Measurements from ENCODE around the gene HINFP.
"Not testable (repeated sequence)": the region's sequence is repeated elsewhere in the genome, so short reads cannot be mapped to it uniquely, and the experiment has no call there.

DNA sequence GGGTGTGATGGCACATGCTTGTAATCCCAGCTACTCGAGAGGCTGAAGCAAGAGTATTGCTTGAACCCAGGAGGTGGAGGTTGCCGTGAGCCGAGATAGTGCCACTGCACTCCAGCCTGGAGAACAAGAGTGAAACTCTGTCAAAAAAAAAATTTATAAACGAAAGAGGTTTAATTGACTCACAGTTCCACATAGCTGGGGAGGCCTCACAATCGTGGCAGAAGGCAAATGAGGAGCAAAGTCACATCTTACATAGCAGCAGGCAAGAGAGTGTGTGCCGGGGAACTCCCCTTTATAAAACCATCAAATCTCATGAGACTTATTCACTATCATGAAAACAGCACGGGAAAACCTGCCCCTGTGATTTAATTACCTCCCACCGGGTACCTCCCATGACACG is 63.0 kb downstream of the HINFP start:
- TF ChIP-seq, protein P1, sequence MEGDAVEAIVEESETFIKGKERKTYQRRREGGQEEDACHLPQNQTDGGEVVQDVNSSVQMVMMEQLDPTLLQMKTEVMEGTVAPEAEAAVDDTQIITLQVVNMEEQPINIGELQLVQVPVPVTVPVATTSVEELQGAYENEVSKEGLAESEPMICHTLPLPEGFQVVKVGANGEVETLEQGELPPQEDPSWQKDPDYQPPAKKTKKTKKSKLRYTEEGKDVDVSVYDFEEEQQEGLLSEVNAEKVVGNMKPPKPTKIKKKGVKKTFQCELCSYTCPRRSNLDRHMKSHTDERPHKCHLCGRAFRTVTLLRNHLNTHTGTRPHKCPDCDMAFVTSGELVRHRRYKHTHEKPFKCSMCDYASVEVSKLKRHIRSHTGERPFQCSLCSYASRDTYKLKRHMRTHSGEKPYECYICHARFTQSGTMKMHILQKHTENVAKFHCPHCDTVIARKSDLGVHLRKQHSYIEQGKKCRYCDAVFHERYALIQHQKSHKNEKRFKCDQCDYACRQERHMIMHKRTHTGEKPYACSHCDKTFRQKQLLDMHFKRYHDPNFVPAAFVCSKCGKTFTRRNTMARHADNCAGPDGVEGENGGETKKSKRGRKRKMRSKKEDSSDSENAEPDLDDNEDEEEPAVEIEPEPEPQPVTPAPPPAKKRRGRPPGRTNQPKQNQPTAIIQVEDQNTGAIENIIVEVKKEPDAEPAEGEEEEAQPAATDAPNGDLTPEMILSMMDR (IDR thresholded peaks at IDR 0.05), result not testable (repeated sequence)
- TF ChIP-seq POLR2A (IDR thresholded peaks at IDR 0.05), result not testable (repeated sequence)
